Astrocyte of the spinal cord (primary cell): ENCODE results near the gene SQOR.
"Not testable (repeated sequence)": the region's sequence is repeated elsewhere in the genome, so short reads cannot be mapped to it uniquely, and the experiment has no call there.

Experiments used
- DNase-seq: peaks from one replicate; pipeline ENCODE4 v3.0.0; 2011; ENCODE audit warnings: low read depth, low spot score
- H3K4me3 ChIP-seq: 2 replicates; pipeline ENCODE4 v1.5.1; 2011; ENCODE audit warnings: low read depth, mild to moderate bottlenecking, low read length, moderate library complexity
- CTCF ChIP-seq: IDR thresholded peaks from 2 replicates; pipeline ENCODE4 v1.5.1; 2012; ENCODE audit warnings: low read depth, mild to moderate bottlenecking, low read length, inconsistent platforms
- in situ Hi-C: cut with HindIII; loops from 2 replicates; pipeline ENCODE4 v1.10.0; 2017; ENCODE audit warnings: low sequenced_read_pairs

The SQOR gene

GRCh38 chr15:45646220-45646619 lies 11.4 kb downstream of the SQOR start:
- no peak for TF ChIP-seq CTCF
- peak; percentile 16 for DNase-seq
- H3K4me3 ChIP-seq, result no peak overlapping the region
- in situ Hi-C loops, result no loop called here

GRCh38 chr15:45647828-45648227 lies 13.0 kb downstream of the SQOR start:
- in situ Hi-C loops, result no loop called here
- TF ChIP-seq CTCF, result no peak
- no peak overlapping the region for H3K4me3 ChIP-seq
- DNase-seq, result no peak

GRCh38 chr15:45648521-45649200 lies 13.8 kb downstream of the SQOR start:
- in situ Hi-C loops, result no loop called here
- peak; percentile 57 for DNase-seq
- no peak overlapping the region for H3K4me3 ChIP-seq
- TF ChIP-seq CTCF, result no peak

- in situ Hi-C loops, H3K4me3 ChIP-seq, DNase-seq: not testable (repeated sequence)
Measured at GRCh38 chr15:45650007-45650406, 15.2 kb downstream of the SQOR start.

- no peak for TF ChIP-seq CTCF
- no peak overlapping the region for H3K4me3 ChIP-seq
- in situ Hi-C loops, result no loop called here
- DNase-seq, result no peak
Measured at GRCh38 chr15:45650889-45651525, 16.2 kb downstream of the SQOR start.

- H3K4me3 ChIP-seq, result no peak overlapping the region
- in situ Hi-C loops, result no loop called here
- TF ChIP-seq CTCF, result no peak
- no peak for DNase-seq
Measured at GRCh38 chr15:45653702-45654424, 19.0 kb downstream of the SQOR start.

- DNase-seq, result no peak
- no peak overlapping the region for H3K4me3 ChIP-seq
- in situ Hi-C loops, result no loop called here
- TF ChIP-seq CTCF, result no peak
Measured at GRCh38 chr15:45654749-45655148, 19.9 kb downstream of the SQOR start.
